ENCODE measurements around the gene TIAM2. TPM values are rescaled to one million over a fixed set of nuclear protein-coding genes. Genes with fewer than 3 reads are reported as not detected.

The TIAM2 gene
- total RNA-seq, 1 donor from 2014 or later, result 3.7 TPM

GRCh38 chr6:155163601-155164000 lies 168.5 kb downstream of the TIAM2 start:
- TF ChIP-seq CTCF (IDR thresholded peaks at IDR 0.05), result no peak
- Histone ChIP-seq H3K9me3 (no peaks in the 10 kb centered on the region), H3K27me3 (no peaks in the 10 kb centered on the region), H3K36me3 (no peaks in the 10 kb centered on the region), H3K4me1 (no peaks in the 10 kb centered on the region), H3K4me3 (no peak overlapping the region), H3K27ac (no peak overlapping the region)
- intact Hi-C loops (cut with DNase I), result no loop called here
- no peak for DNase-seq (ENCODE audit: low spot score in 2 of 2)

GRCh38 chr6:155165029-155165710 lies 170.1 kb downstream of the TIAM2 start:
- Histone ChIP-seq H3K36me3 (no peaks in the 10 kb centered on the region), H3K9me3 (no peaks in the 10 kb centered on the region), H3K4me1 (no peaks in the 10 kb centered on the region), H3K27ac (no peak overlapping the region), H3K4me3 (no peak overlapping the region), H3K27me3 (no peaks in the 10 kb centered on the region)
- DNase-seq (ENCODE audit: low spot score in 2 of 2), result no peak
- no peak for TF ChIP-seq CTCF (IDR thresholded peaks at IDR 0.05)
- intact Hi-C loops (cut with DNase I), result no loop called here

- H3K36me3 ChIP-seq, result no peaks in the 10 kb centered on the region
- no peak for DNase-seq (ENCODE audit: low spot score in 2 of 2)
- H3K4me1 ChIP-seq, result peaks cover 6 to 18% of the 10 kb centered on the region in 2 donors
- no peaks in the 10 kb centered on the region for H3K9me3 ChIP-seq
- no peak for TF ChIP-seq CTCF (IDR thresholded peaks at IDR 0.05)
- H3K4me3 ChIP-seq, result no peak overlapping the region
- peak overlapping the region in 1 of 2 donors; percentile 57 for H3K27ac ChIP-seq
- intact Hi-C loops (cut with DNase I), result loop anchor here (5.0 to 10.0 kb wide), 2 partner anchors 93 to 436 kb away; partner anchors contain the start of gene SCAF8
- H3K27me3 ChIP-seq, result no peaks in the 10 kb centered on the region
These were observed 175.4 kb downstream of the TIAM2 start for GRCh38 chr6:155170519-155170918.

- peak; percentile 28 to 91 for DNase-seq (ENCODE audit: low spot score in 2 of 2)
- peak overlapping the region; percentile 36 to 62 for H3K27ac ChIP-seq
- peaks cover 6 to 18% of the 10 kb centered on the region in 2 donors for H3K4me1 ChIP-seq
- TF ChIP-seq CTCF (IDR thresholded peaks at IDR 0.05), result no peak
- H3K27me3 ChIP-seq, result no peaks in the 10 kb centered on the region
- H3K36me3 ChIP-seq, result no peaks in the 10 kb centered on the region
- intact Hi-C loops (cut with DNase I), result loop anchor here (1.0 to 10.0 kb wide), 3 partner anchors 94 to 436 kb away; partner anchors contain the start of gene SCAF8
- H3K4me3 ChIP-seq, result peak overlapping the region in 1 of 2 donors; percentile 2
- H3K9me3 ChIP-seq, result no peaks in the 10 kb centered on the region
These were observed 176.1 kb downstream of the TIAM2 start for GRCh38 chr6:155171109-155171746.

- Histone ChIP-seq H3K36me3 (no peaks in the 10 kb centered on the region), H3K4me1 (peaks cover 6 to 18% of the 10 kb centered on the region in 2 donors), H3K9me3 (no peaks in the 10 kb centered on the region), H3K4me3 (peak overlapping the region in 1 of 2 donors; percentile 2), H3K27me3 (no peaks in the 10 kb centered on the region), H3K27ac (peak overlapping the region; percentile 36 to 62)
- TF ChIP-seq CTCF (IDR thresholded peaks at IDR 0.05), result no peak
- no peak for DNase-seq (ENCODE audit: low spot score in 2 of 2)
- intact Hi-C loops (cut with DNase I), result loop anchor here (1.0 to 10.0 kb wide), 3 partner anchors 95 to 437 kb away; partner anchors contain the start of gene SCAF8
These were observed 176.8 kb downstream of the TIAM2 start for GRCh38 chr6:155171747-155172449.

Measured in ascending aorta (tissue), 2 donors.